Thoracic aorta (tissue), 2 donors: ENCODE data around the gene PRSS16. TPM values are rescaled to one million over a fixed set of nuclear protein-coding genes. Genes with fewer than 3 reads are reported as not detected.
"Not testable (repeated sequence)": the region's sequence is repeated elsewhere in the genome, so short reads cannot be mapped to it uniquely, and the experiment has no call there.

ENCODE experiments used
- ATAC-seq: fragments of 150-250 bp; one replicate; pipeline ENCODE4 v1.8.0; 2017; ENCODE audit warnings: low read depth; ENCODE audit not compliant: insufficient number of reproducible peaks, low FRiP score
- DNase-seq: peaks from one replicate; pipeline ENCODE4 v3.0.0-alpha.2; 2020; ENCODE audit warnings: low spot score
- H3K27ac ChIP-seq, 2 donors: fragments of 200-600 bp; sonication (generic); 1 replicate in 1 of 2; 2 replicates in 1 of 2; pipeline ENCODE4 v1.5.1; 2016; ENCODE audit warnings: mild to moderate bottlenecking in 2 of 2, moderate library complexity in 2 of 2
- H3K27me3 ChIP-seq: fragments of 200-600 bp; sonication (generic); replicated peaks from 2 replicates; pipeline ENCODE4 v1.6.0; 2016; ENCODE audit warnings: mild to moderate bottlenecking; ENCODE audit not compliant: insufficient read depth
- H3K36me3 ChIP-seq: fragments of 200-600 bp; sonication (generic); one replicate; pipeline ENCODE4 v1.5.1; 2016
- H3K4me1 ChIP-seq, 2 donors: fragments of 200-600 bp; sonication (generic); 1 replicate in 1 of 2; 2 replicates in 1 of 2; pipeline versions ENCODE4 v1.5.1 to v1.6.0; 2016; ENCODE audit warnings: low read depth in 2 of 2, mild to moderate bottlenecking in 1 of 2; ENCODE audit not compliant: control insufficient read depth in 1 of 2
- H3K4me3 ChIP-seq: fragments of 200-600 bp; sonication (generic); 2 replicates; pipeline ENCODE4 v1.5.1; 2016; ENCODE audit warnings: mild to moderate bottlenecking
- H3K9me3 ChIP-seq: fragments of 200-600 bp; sonication (generic); 2 replicates; pipeline ENCODE4 v1.5.1; 2016
- CTCF ChIP-seq: fragments of 200-600 bp; sonication (generic); IDR thresholded peaks from one replicate; pipeline ENCODE4 v1.5.1; 2019; ENCODE audit warnings: antibody characterized with exemption
- total RNA-seq, 2 donors: library from RNA; depleted of rRNA; stranded (reverse); fragments of >200 nt; gene quantifications; one replicate each; pipeline versions ENCODE4 v1.1.0 to v1.2.3, GENCODE V29; 2016

PRSS16 gene
- total RNA-seq, 2 donors from 2014 or later = not detected

GRCh38 chr6:27209659-27210269 is 37.7 kb upstream of the PRSS16 start:
- TF ChIP-seq CTCF = no peak
- Histone ChIP-seq H3K36me3 (no peaks in the 10 kb centered on the region), H3K27ac (no peak overlapping the region), H3K4me3 (no peak overlapping the region), H3K4me1 (no peaks in the 10 kb centered on the region), H3K27me3 (no peaks in the 10 kb centered on the region), H3K9me3 (no peaks in the 10 kb centered on the region)
- ATAC-seq (no peak), DNase-seq (no peak)

GRCh38 chr6:27213091-27213517 is 34.4 kb upstream of the PRSS16 start:
- H3K4me3 ChIP-seq, ATAC-seq, H3K27ac ChIP-seq, H3K9me3 ChIP-seq, DNase-seq, H3K36me3 ChIP-seq, H3K4me1 ChIP-seq, H3K27me3 ChIP-seq: not testable (repeated sequence)

- H3K4me1 ChIP-seq = no peaks in the 10 kb centered on the region
- H3K4me3 ChIP-seq = no peak overlapping the region
- H3K36me3 ChIP-seq = no peaks in the 10 kb centered on the region
- TF ChIP-seq CTCF = no peak
- ATAC-seq (no peak), DNase-seq (no peak)
- H3K27ac ChIP-seq = no peak overlapping the region
- H3K9me3 ChIP-seq = no peaks in the 10 kb centered on the region
- no peaks in the 10 kb centered on the region for H3K27me3 ChIP-seq
Measured at GRCh38 chr6:27213544-27214125, 33.9 kb upstream of the PRSS16 start.

GRCh38 chr6:27214126-27214601 is 33.3 kb upstream of the PRSS16 start:
- Histone ChIP-seq H3K27me3 (no peaks in the 10 kb centered on the region), H3K4me1 (no peaks in the 10 kb centered on the region), H3K36me3 (no peaks in the 10 kb centered on the region), H3K9me3 (no peaks in the 10 kb centered on the region), H3K4me3 (no peak overlapping the region), H3K27ac (no peak overlapping the region)
- TF ChIP-seq CTCF = no peak
- ATAC-seq (no peak), DNase-seq (no peak)

- no peak for ATAC-seq
- H3K9me3 ChIP-seq = no peaks in the 10 kb centered on the region
- no peak overlapping the region for H3K27ac ChIP-seq
- H3K36me3 ChIP-seq = no peaks in the 10 kb centered on the region
- H3K4me1 ChIP-seq = no peaks in the 10 kb centered on the region
- no peak for DNase-seq
- no peak for TF ChIP-seq CTCF
- H3K4me3 ChIP-seq = no peak overlapping the region
- no peaks in the 10 kb centered on the region for H3K27me3 ChIP-seq
Measured at GRCh38 chr6:27216874-27217273, 30.6 kb upstream of the PRSS16 start.

- H3K9me3 ChIP-seq, ATAC-seq, H3K4me3 ChIP-seq, H3K4me1 ChIP-seq, DNase-seq, H3K27ac ChIP-seq, H3K27me3 ChIP-seq, H3K36me3 ChIP-seq: not testable (repeated sequence)
Measured at GRCh38 chr6:27222971-27223370, 24.5 kb upstream of the PRSS16 start.
